H1 (cell line): Measurements from ENCODE around the gene TMED9.

ENCODE experiments used
- HDAC6 ChIP-seq: IDR thresholded peaks from one replicate; pipeline ENCODE4 v1.7.1; 2012; ENCODE audit warnings: low read depth, mild to moderate bottlenecking, inconsistent platforms, low read length, moderate library complexity
- TF ChIP-seq, protein P1 (sequence below): IDR thresholded peaks from 2 replicates; pipeline ENCODE4 v1.6.1; 2012; ENCODE audit warnings: inconsistent platforms
- TF ChIP-seq, protein P2 (sequence below), 3 experiments: IDR thresholded peaks; 1 replicate in 2 of 3; 2 replicates in 1 of 3; pipeline versions ENCODE4 v1.5.1 to v1.6.1; 2011; ENCODE audit warnings: low read length in 3 of 3, mild to moderate bottlenecking in 3 of 3, inconsistent platforms in 2 of 3, low read depth in 1 of 3, moderate library complexity in 1 of 3; ENCODE audit not compliant: insufficient read depth in 1 of 3; ENCODE audit errors: control extremely low read depth in 1 of 3

GRCh38 chr5:177593511-177593910 is 1.5 kb downstream of the TMED9 start:
- TF ChIP-seq, protein P1, sequence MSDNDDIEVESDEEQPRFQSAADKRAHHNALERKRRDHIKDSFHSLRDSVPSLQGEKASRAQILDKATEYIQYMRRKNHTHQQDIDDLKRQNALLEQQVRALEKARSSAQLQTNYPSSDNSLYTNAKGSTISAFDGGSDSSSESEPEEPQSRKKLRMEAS = no peak
- no peak for TF ChIP-seq HDAC6
- TF ChIP-seq, protein P2, sequence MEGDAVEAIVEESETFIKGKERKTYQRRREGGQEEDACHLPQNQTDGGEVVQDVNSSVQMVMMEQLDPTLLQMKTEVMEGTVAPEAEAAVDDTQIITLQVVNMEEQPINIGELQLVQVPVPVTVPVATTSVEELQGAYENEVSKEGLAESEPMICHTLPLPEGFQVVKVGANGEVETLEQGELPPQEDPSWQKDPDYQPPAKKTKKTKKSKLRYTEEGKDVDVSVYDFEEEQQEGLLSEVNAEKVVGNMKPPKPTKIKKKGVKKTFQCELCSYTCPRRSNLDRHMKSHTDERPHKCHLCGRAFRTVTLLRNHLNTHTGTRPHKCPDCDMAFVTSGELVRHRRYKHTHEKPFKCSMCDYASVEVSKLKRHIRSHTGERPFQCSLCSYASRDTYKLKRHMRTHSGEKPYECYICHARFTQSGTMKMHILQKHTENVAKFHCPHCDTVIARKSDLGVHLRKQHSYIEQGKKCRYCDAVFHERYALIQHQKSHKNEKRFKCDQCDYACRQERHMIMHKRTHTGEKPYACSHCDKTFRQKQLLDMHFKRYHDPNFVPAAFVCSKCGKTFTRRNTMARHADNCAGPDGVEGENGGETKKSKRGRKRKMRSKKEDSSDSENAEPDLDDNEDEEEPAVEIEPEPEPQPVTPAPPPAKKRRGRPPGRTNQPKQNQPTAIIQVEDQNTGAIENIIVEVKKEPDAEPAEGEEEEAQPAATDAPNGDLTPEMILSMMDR (IDR thresholded peaks at IDR 0.05; ENCODE audit: control extremely low read depth in 1 of 3, insufficient read depth in 1 of 3, low read depth in 1 of 3, low read length in 3 of 3) = no peak
